GM12872 (cell line): ENCODE data around the gene DPY19L3.

Experiments
- TF ChIP-seq, protein P1 (sequence below): IDR thresholded peaks from 3 replicates; pipeline ENCODE4 v1.5.1; 2011; ENCODE audit warnings: low read depth, mild to moderate bottlenecking, low read length, moderate library complexity; ENCODE audit not compliant: insufficient read depth

The DPY19L3 gene, protein sequence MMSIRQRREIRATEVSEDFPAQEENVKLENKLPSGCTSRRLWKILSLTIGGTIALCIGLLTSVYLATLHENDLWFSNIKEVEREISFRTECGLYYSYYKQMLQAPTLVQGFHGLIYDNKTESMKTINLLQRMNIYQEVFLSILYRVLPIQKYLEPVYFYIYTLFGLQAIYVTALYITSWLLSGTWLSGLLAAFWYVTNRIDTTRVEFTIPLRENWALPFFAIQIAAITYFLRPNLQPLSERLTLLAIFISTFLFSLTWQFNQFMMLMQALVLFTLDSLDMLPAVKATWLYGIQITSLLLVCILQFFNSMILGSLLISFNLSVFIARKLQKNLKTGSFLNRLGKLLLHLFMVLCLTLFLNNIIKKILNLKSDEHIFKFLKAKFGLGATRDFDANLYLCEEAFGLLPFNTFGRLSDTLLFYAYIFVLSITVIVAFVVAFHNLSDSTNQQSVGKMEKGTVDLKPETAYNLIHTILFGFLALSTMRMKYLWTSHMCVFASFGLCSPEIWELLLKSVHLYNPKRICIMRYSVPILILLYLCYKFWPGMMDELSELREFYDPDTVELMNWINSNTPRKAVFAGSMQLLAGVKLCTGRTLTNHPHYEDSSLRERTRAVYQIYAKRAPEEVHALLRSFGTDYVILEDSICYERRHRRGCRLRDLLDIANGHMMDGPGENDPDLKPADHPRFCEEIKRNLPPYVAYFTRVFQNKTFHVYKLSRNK

GRCh38 chr19:32405431-32406160 lies at the start of gene DPY19L3:
Gene DPY19L3, plus strand, starts transcription at chr19:32405770. Its CDS starts 2,484 bp downstream, at chr19:32408254.
- TF ChIP-seq, protein P1, sequence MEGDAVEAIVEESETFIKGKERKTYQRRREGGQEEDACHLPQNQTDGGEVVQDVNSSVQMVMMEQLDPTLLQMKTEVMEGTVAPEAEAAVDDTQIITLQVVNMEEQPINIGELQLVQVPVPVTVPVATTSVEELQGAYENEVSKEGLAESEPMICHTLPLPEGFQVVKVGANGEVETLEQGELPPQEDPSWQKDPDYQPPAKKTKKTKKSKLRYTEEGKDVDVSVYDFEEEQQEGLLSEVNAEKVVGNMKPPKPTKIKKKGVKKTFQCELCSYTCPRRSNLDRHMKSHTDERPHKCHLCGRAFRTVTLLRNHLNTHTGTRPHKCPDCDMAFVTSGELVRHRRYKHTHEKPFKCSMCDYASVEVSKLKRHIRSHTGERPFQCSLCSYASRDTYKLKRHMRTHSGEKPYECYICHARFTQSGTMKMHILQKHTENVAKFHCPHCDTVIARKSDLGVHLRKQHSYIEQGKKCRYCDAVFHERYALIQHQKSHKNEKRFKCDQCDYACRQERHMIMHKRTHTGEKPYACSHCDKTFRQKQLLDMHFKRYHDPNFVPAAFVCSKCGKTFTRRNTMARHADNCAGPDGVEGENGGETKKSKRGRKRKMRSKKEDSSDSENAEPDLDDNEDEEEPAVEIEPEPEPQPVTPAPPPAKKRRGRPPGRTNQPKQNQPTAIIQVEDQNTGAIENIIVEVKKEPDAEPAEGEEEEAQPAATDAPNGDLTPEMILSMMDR, result no peak

- TF ChIP-seq, protein P1, result peak; percentile 28; the same call in 1 of the 3 replicates
Measured at GRCh38 chr19:32357720-32358119, 47.9 kb upstream of the DPY19L3 start.

DNA sequence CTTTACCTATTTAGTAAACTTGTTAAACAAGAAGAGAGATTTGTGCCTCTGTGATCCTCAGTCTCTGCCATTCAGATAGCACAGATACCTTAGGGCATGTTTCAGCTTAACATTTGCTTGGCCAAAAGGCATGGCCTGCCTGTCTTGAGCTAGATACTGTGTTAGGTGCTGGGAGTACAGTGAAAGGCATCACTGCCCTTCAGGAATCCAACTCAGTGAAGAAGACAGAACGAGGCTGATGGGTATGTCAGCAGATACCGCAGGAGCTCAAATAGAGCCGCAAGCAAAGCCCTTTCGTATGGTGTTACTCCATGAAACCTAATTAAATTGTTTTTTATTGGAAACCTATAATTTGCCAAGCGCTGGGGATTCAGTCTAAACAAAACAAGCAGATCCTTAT lies 47.2 kb upstream of the DPY19L3 start:
- TF ChIP-seq, protein P1, result no peak

DNA sequence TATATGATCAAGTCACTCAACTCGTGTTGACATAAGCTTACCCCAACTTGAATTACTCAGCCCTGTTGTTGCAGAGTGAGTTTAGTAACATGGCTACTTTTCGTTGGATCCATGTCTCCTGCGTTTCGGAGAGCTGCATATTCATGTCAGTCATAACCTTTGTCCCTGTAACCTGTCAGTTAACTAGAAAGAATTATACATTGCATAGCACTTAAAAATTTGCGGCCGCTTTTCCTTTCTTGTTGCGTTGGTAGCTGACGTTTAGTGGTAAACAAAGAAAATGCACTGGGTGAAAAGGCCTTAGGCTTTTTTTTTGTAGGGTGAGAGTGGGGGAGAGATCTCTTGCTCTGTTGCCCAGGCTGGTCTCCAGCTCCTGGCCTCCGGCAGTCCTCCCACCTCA lies 46.0 kb upstream of the DPY19L3 start:
- TF ChIP-seq, protein P1, result no peak

- TF ChIP-seq, protein P1, result no peak
Measured at GRCh38 chr19:32361574-32362317, 43.8 kb upstream of the DPY19L3 start.

- TF ChIP-seq, protein P1, result no peak
Measured at GRCh38 chr19:32362318-32362691, 43.3 kb upstream of the DPY19L3 start.

- TF ChIP-seq, protein P1, result no peak
Measured at GRCh38 chr19:32363175-32363574, 42.4 kb upstream of the DPY19L3 start.
